GM21786 (cell line): ENCODE measurements around the gene AMER3.
"Not testable (repeated sequence)": the region's sequence is repeated elsewhere in the genome, so short reads cannot be mapped to it uniquely, and the experiment has no call there.

Experiments
- ATAC-seq: cut with Tn5 transposase; IDR thresholded peaks from one replicate; pipeline ENCODE4 v1.9.1; 2021; ENCODE audit not compliant: unreplicated experiment

Gene AMER3

GRCh38 chr2:130755256-130756052 is at the start of gene AMER3:
Gene AMER3, plus strand, starts transcription at chr2:130755540. Its CDS starts 6,533 bp downstream, at chr2:130762073.
- ATAC-seq, result no peak

- ATAC-seq, result not testable (repeated sequence)
Observed at GRCh38 chr2:130714795-130715194, 40.5 kb upstream of the AMER3 start.

- ATAC-seq, result no peak
Observed at GRCh38 chr2:130720036-130720435, 35.3 kb upstream of the AMER3 start.

GRCh38 chr2:130720528-130720927 is 34.8 kb upstream of the AMER3 start:
- ATAC-seq, result no peak

- ATAC-seq, result no peak
Observed at GRCh38 chr2:130724455-130724854, 30.9 kb upstream of the AMER3 start.

GRCh38 chr2:130726614-130727180 is 28.6 kb upstream of the AMER3 start:
- ATAC-seq, result no peak

GRCh38 chr2:130727286-130727924 is 27.9 kb upstream of the AMER3 start:
- ATAC-seq, result peak; percentile 93

GRCh38 chr2:130728007-130728454 is 27.3 kb upstream of the AMER3 start:
- no peak for ATAC-seq

- no peak for ATAC-seq
Observed at GRCh38 chr2:130728549-130729316, 26.6 kb upstream of the AMER3 start, which contains the start of gene GPR148. Gene GPR148, plus strand, starts transcription at chr2:130729070. Its CDS starts 82 bp downstream, at chr2:130729152.

- no peak for ATAC-seq
Observed at GRCh38 chr2:130729322-130730299, 25.7 kb upstream of the AMER3 start.

- not testable (repeated sequence) for ATAC-seq
Observed at GRCh38 chr2:130732257-130732656, 23.1 kb upstream of the AMER3 start.

- no peak for ATAC-seq
Observed at GRCh38 chr2:130735200-130735599, 20.1 kb upstream of the AMER3 start.

- no peak for ATAC-seq
Observed at GRCh38 chr2:130736487-130736886, 18.9 kb upstream of the AMER3 start.

GRCh38 chr2:130737592-130737991 is 17.7 kb upstream of the AMER3 start:
- ATAC-seq, result no peak

- no peak for ATAC-seq
Observed at GRCh38 chr2:130740671-130741070, 14.7 kb upstream of the AMER3 start.

- ATAC-seq, result no peak
Observed at GRCh38 chr2:130743278-130743677, 12.1 kb upstream of the AMER3 start.

GRCh38 chr2:130744287-130745117 is 10.8 kb upstream of the AMER3 start:
- ATAC-seq, result no peak

- ATAC-seq, result no peak
Observed at GRCh38 chr2:130749078-130749477, 6.3 kb upstream of the AMER3 start.

GRCh38 chr2:130749641-130750040 is 5.7 kb upstream of the AMER3 start:
- ATAC-seq, result no peak
